GM18873 (cell line): ENCODE data around the gene PCDHGA3.
"Not testable (repeated sequence)": the region's sequence is repeated elsewhere in the genome, so short reads cannot be mapped to it uniquely, and the experiment has no call there.

Experiments used
- ATAC-seq: cut with Tn5 transposase; IDR thresholded peaks from one replicate; pipeline ENCODE4 v1.9.1; 2021; ENCODE audit warnings: mild to moderate bottlenecking, moderate library complexity, moderate number of reproducible peaks; ENCODE audit not compliant: unreplicated experiment, low FRiP score

The PCDHGA3 gene

GRCh38 chr5:141375444-141376155 lies 32.0 kb downstream of the PCDHGA3 start:
- not testable (repeated sequence) for ATAC-seq

GRCh38 chr5:141382469-141383294 lies 39.1 kb downstream of the PCDHGA3 start, which contains the start of gene PCDHGA7:
PCDHGA7 (plus strand) TSS chr5:141382742; CDS start chr5:141382900, 158 bp downstream.
- ATAC-seq = no peak

GRCh38 chr5:141383345-141383744 lies 39.7 kb downstream of the PCDHGA3 start:
- no peak for ATAC-seq

GRCh38 chr5:141384471-141385267 lies 41.0 kb downstream of the PCDHGA3 start:
- ATAC-seq = no peak

GRCh38 chr5:141387557-141388311 lies 44.1 kb downstream of the PCDHGA3 start, which contains the start of gene PCDHGB4:
PCDHGB4 (plus strand) TSS chr5:141387698; CDS start chr5:141387885, 187 bp downstream.
- ATAC-seq = not testable (repeated sequence)

GRCh38 chr5:141388661-141389060 lies 45.0 kb downstream of the PCDHGA3 start:
- no peak for ATAC-seq

- no peak for ATAC-seq
Observed at GRCh38 chr5:141389153-141390042, 45.8 kb downstream of the PCDHGA3 start.

- ATAC-seq = no peak
Observed at GRCh38 chr5:141392429-141393198, 49.0 kb downstream of the PCDHGA3 start, which contains the start of gene PCDHGA8. PCDHGA8 (plus strand) TSS chr5:141392633; CDS start chr5:141392814, 181 bp downstream.

- ATAC-seq = no peak
Observed at GRCh38 chr5:141393267-141393666, 49.6 kb downstream of the PCDHGA3 start.

GRCh38 chr5:141394401-141395187 lies 51.0 kb downstream of the PCDHGA3 start:
- not testable (repeated sequence) for ATAC-seq
